ENCODE data around the gene ALG3.

Gene ALG3

GRCh38 chr3:184230603-184231528, 17.9 kb downstream of the ALG3 start:
- no peaks in the 10 kb centered on the region; the same call in 1 of the 2 replicates for H3K27me3 ChIP-seq (replicated peaks; ENCODE audit: control insufficient read depth, insufficient read depth, low read length)
- no peak for DNase-seq (ENCODE audit: extremely low read depth, insufficient read length)
- no peak overlapping the region for H3K4me3 ChIP-seq (replicated peaks; ENCODE audit: low read depth, low read length)
- no peak for TF ChIP-seq CTCF (IDR thresholded peaks at IDR 0.05; ENCODE audit: insufficient read depth, low read length, poor library complexity, severe bottlenecking)
- H3K36me3 ChIP-seq (ENCODE audit: control insufficient read depth, insufficient read depth, low read length): no peaks in the 10 kb centered on the region

- no peak for DNase-seq (ENCODE audit: extremely low read depth, insufficient read length)
- Histone ChIP-seq H3K27me3 (replicated peaks; ENCODE audit: control insufficient read depth, insufficient read depth, low read length) (no peaks in the 10 kb centered on the region; the same call in 1 of the 2 replicates), H3K4me3 (replicated peaks; ENCODE audit: low read depth, low read length) (peak overlapping the region; percentile 50)
These were observed 18.6 kb downstream of the ALG3 start for GRCh38 chr3:184230081-184230602.

GRCh38 chr3:184229394-184230080, 19.2 kb downstream of the ALG3 start, which contains the start of gene VWA5B2:
TSS of gene VWA5B2 (plus strand) at chr3:184229585. CDS start at chr3:184230529, 944 bp downstream.
- no peaks in the 10 kb centered on the region; the same call in 1 of the 2 replicates for H3K27me3 ChIP-seq (replicated peaks; ENCODE audit: control insufficient read depth, insufficient read depth, low read length)

More at GRCh38 chr3:184230081-184230602, 18.6 kb downstream of the ALG3 start:
- H3K36me3 ChIP-seq (ENCODE audit: control insufficient read depth, insufficient read depth, low read length): no peaks in the 10 kb centered on the region
- TF ChIP-seq CTCF (IDR thresholded peaks at IDR 0.05; ENCODE audit: insufficient read depth, low read length, poor library complexity, severe bottlenecking): no peak

GRCh38 chr3:184228376-184229137, 20.2 kb downstream of the ALG3 start:
- no peak for TF ChIP-seq CTCF (IDR thresholded peaks at IDR 0.05; ENCODE audit: insufficient read depth, low read length, poor library complexity, severe bottlenecking)
- Histone ChIP-seq H3K27me3 (replicated peaks; ENCODE audit: control insufficient read depth, insufficient read depth, low read length) (no peaks in the 10 kb centered on the region; the same call in 1 of the 2 replicates), H3K36me3 (ENCODE audit: control insufficient read depth, insufficient read depth, low read length) (no peaks in the 10 kb centered on the region), H3K4me3 (replicated peaks; ENCODE audit: low read depth, low read length) (no peak overlapping the region; the same call in 1 of the 2 replicates)
- DNase-seq (ENCODE audit: extremely low read depth, insufficient read length): no peak

More at GRCh38 chr3:184229394-184230080, 19.2 kb downstream of the ALG3 start, which contains the start of gene VWA5B2:
- DNase-seq (ENCODE audit: extremely low read depth, insufficient read length): peak; percentile 79
- Histone ChIP-seq H3K36me3 (ENCODE audit: control insufficient read depth, insufficient read depth, low read length) (no peaks in the 10 kb centered on the region), H3K4me3 (replicated peaks; ENCODE audit: low read depth, low read length) (peak within 1 kb of the TSS; percentile 50)
- peak; percentile 5 for TF ChIP-seq CTCF (IDR thresholded peaks at IDR 0.05; ENCODE audit: insufficient read depth, low read length, poor library complexity, severe bottlenecking)

GRCh38 chr3:184227481-184227935, 21.3 kb downstream of the ALG3 start:
- peak; percentile 97 for TF ChIP-seq CTCF (IDR thresholded peaks at IDR 0.05; ENCODE audit: insufficient read depth, low read length, poor library complexity, severe bottlenecking)
- no peaks in the 10 kb centered on the region for H3K36me3 ChIP-seq (ENCODE audit: control insufficient read depth, insufficient read depth, low read length)
- no peak for DNase-seq (ENCODE audit: extremely low read depth, insufficient read length)
- H3K27me3 ChIP-seq (replicated peaks; ENCODE audit: control insufficient read depth, insufficient read depth, low read length): no peaks in the 10 kb centered on the region; the same call in 1 of the 2 replicates
- H3K4me3 ChIP-seq (replicated peaks; ENCODE audit: low read depth, low read length): no peak overlapping the region

All from GM06990 (cell line).